ENCODE results near the gene SLC49A3.

- TF ChIP-seq POLR2A (IDR thresholded peaks at IDR 0.05) (no peak), CTCF (IDR thresholded peaks at IDR 0.05) (no peak), POLR2AphosphoS5 (IDR thresholded peaks at IDR 0.05) (no peak)
These were observed 43.5 kb upstream of the SLC49A3 start for GRCh38 chr4:732486-732885.
